ENCODE results near the gene SPTBN1.

DNA sequence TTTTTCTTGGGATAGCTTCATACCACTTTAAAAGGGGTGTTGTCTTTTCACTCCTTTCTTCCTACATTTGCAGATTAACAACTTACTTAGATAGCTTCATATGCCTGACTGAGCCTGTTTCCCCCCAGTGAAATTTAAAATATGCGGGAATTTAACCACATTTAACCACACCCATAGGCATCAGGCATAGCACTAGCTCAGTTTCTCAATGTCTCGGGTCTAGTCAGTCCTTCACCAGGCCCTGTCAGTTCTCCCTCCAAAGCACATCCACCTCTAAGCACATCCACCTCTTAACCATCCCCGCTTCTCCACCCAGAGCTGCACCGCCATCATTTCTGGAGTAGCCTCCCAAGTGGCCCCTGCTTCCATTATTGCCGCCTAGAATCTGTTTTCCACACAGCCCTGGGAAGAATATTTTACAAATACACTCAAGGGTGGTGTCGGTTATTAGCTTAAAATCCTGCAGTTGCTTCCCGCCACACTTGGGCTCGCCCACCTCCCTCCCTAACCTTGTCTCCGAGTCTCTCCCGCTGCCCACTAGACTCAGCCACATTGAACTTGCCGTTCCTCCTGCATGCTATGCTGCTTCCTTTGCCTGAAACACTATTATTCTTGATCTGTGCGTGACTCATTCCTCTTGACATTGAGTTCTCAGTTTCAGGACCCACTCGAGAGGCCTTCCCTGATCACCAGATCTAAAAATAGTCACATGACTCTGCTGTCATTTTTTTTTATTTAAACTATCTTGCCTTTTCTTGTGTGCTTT is 68.3 kb downstream of the SPTBN1 start:
- TF ChIP-seq, protein P1, sequence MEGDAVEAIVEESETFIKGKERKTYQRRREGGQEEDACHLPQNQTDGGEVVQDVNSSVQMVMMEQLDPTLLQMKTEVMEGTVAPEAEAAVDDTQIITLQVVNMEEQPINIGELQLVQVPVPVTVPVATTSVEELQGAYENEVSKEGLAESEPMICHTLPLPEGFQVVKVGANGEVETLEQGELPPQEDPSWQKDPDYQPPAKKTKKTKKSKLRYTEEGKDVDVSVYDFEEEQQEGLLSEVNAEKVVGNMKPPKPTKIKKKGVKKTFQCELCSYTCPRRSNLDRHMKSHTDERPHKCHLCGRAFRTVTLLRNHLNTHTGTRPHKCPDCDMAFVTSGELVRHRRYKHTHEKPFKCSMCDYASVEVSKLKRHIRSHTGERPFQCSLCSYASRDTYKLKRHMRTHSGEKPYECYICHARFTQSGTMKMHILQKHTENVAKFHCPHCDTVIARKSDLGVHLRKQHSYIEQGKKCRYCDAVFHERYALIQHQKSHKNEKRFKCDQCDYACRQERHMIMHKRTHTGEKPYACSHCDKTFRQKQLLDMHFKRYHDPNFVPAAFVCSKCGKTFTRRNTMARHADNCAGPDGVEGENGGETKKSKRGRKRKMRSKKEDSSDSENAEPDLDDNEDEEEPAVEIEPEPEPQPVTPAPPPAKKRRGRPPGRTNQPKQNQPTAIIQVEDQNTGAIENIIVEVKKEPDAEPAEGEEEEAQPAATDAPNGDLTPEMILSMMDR (IDR thresholded peaks at IDR 0.05; ENCODE audit: low read length): no peak
- no peak for TF ChIP-seq EZH2 (IDR thresholded peaks at IDR 0.05; ENCODE audit: borderline replicate concordance, low read length)

Measured in OCI-LY1 (cell line).